IPS DF 4.7 (cell line): ENCODE measurements around the gene UBE2QL1.
"Not testable (repeated sequence)": the region's sequence is repeated elsewhere in the genome, so short reads cannot be mapped to it uniquely, and the experiment has no call there.

Source experiments
- DNase-seq: peaks from one replicate; pipeline ENCODE4 v3.0.0-alpha.2; 2013; ENCODE audit warnings: low spot score; ENCODE audit errors: extremely low read depth

The UBE2QL1 gene

GRCh38 chr5:6495433-6496206 lies 47.0 kb downstream of the UBE2QL1 start:
- no peak for DNase-seq

- no peak for DNase-seq
These were observed 47.5 kb downstream of the UBE2QL1 start for GRCh38 chr5:6496207-6496584.

- no peak for DNase-seq
These were observed 48.0 kb downstream of the UBE2QL1 start for GRCh38 chr5:6496636-6497035.

GRCh38 chr5:6497262-6497661 lies 48.6 kb downstream of the UBE2QL1 start:
- DNase-seq = no peak

GRCh38 chr5:6498968-6499367 lies 50.3 kb downstream of the UBE2QL1 start:
- no peak for DNase-seq

- no peak for DNase-seq
These were observed 53.0 kb downstream of the UBE2QL1 start for GRCh38 chr5:6501701-6502100.

GRCh38 chr5:6502421-6502820 lies 53.8 kb downstream of the UBE2QL1 start:
- DNase-seq = no peak

- no peak for DNase-seq
These were observed 54.7 kb downstream of the UBE2QL1 start for GRCh38 chr5:6503342-6503741.

- DNase-seq = no peak
These were observed 56.2 kb downstream of the UBE2QL1 start for GRCh38 chr5:6504677-6505415.

- DNase-seq = no peak
These were observed 56.7 kb downstream of the UBE2QL1 start for GRCh38 chr5:6505416-6505755.

- DNase-seq = no peak
These were observed 57.3 kb downstream of the UBE2QL1 start for GRCh38 chr5:6505783-6506557.

- DNase-seq = no peak
These were observed 58.0 kb downstream of the UBE2QL1 start for GRCh38 chr5:6506611-6507010.

- no peak for DNase-seq
These were observed 60.3 kb downstream of the UBE2QL1 start for GRCh38 chr5:6508931-6509330.

GRCh38 chr5:6510132-6510531 lies 61.5 kb downstream of the UBE2QL1 start:
- no peak for DNase-seq

GRCh38 chr5:6510973-6511372 lies 62.3 kb downstream of the UBE2QL1 start:
- no peak for DNase-seq

- not testable (repeated sequence) for DNase-seq
These were observed 67.2 kb downstream of the UBE2QL1 start for GRCh38 chr5:6515812-6516211.

- no peak for DNase-seq
These were observed 68.2 kb downstream of the UBE2QL1 start for GRCh38 chr5:6516823-6517222.

GRCh38 chr5:6517510-6517909 lies 68.9 kb downstream of the UBE2QL1 start:
- DNase-seq = no peak

- no peak for DNase-seq
These were observed 69.8 kb downstream of the UBE2QL1 start for GRCh38 chr5:6518298-6519057.

- no peak for DNase-seq
These were observed 71.5 kb downstream of the UBE2QL1 start for GRCh38 chr5:6520201-6520600.

- DNase-seq = no peak
These were observed 73.7 kb downstream of the UBE2QL1 start for GRCh38 chr5:6522331-6522730.
